Activated CD8-positive, alpha-beta memory T cell treated with anti-CD3 and anti-CD28 coated beads for 48 hours (primary cell): ENCODE results near the gene COL5A1.
"Not testable (repeated sequence)": the region's sequence is repeated elsewhere in the genome, so short reads cannot be mapped to it uniquely, and the experiment has no call there.

Experiments
- DNase-seq, 3 experiments: peaks; one replicate each; pipeline ENCODE4 v3.0.0-alpha.2; 2020; ENCODE audit warnings: low read depth in 2 of 3, low spot score in 2 of 3

Gene COL5A1

GRCh38 chr9:134707731-134708671, 66.4 kb downstream of the COL5A1 start:
- DNase-seq, result no peak

GRCh38 chr9:134708672-134709038, 67.1 kb downstream of the COL5A1 start:
- DNase-seq, result no peak

- DNase-seq, result no peak
These were observed 68.1 kb downstream of the COL5A1 start for GRCh38 chr9:134709512-134710270.

GRCh38 chr9:134710271-134710540, 68.6 kb downstream of the COL5A1 start:
- no peak for DNase-seq

- DNase-seq, result no peak
These were observed 69.3 kb downstream of the COL5A1 start for GRCh38 chr9:134710901-134711300.

GRCh38 chr9:134712243-134712642, 70.6 kb downstream of the COL5A1 start:
- no peak for DNase-seq

- no peak for DNase-seq
These were observed 71.3 kb downstream of the COL5A1 start for GRCh38 chr9:134712926-134713325.

- not testable (repeated sequence) for DNase-seq
These were observed 73.9 kb downstream of the COL5A1 start for GRCh38 chr9:134715536-134715935.

- no peak for DNase-seq
These were observed 74.5 kb downstream of the COL5A1 start for GRCh38 chr9:134716067-134716466.

GRCh38 chr9:134717056-134717455, 75.5 kb downstream of the COL5A1 start:
- DNase-seq, result no peak

- DNase-seq, result no peak
These were observed 76.5 kb downstream of the COL5A1 start for GRCh38 chr9:134717924-134718645.

- no peak for DNase-seq
These were observed 77.7 kb downstream of the COL5A1 start for GRCh38 chr9:134719331-134719730.

- no peak for DNase-seq
These were observed 78.6 kb downstream of the COL5A1 start for GRCh38 chr9:134720136-134720753.

GRCh38 chr9:134720796-134721195, 79.2 kb downstream of the COL5A1 start:
- no peak for DNase-seq

- DNase-seq, result no peak
These were observed 79.7 kb downstream of the COL5A1 start for GRCh38 chr9:134721344-134721743.

- no peak for DNase-seq
These were observed 80.6 kb downstream of the COL5A1 start for GRCh38 chr9:134722120-134722701.

GRCh38 chr9:134723037-134723436, 81.4 kb downstream of the COL5A1 start:
- no peak for DNase-seq

- DNase-seq, result no peak
These were observed 82.0 kb downstream of the COL5A1 start for GRCh38 chr9:134723491-134724190.

GRCh38 chr9:134724202-134724911, 82.8 kb downstream of the COL5A1 start:
- DNase-seq, result no peak
